Upper lobe of left lung (tissue), 6 donors: ENCODE results near the gene BRD1. TPM values are rescaled to one million over a fixed set of nuclear protein-coding genes. Genes with fewer than 3 reads are reported as not detected.

Experiments
- ATAC-seq, 2 donors: fragments of 200-7000 bp; cut with Tn5 transposase; one replicate each; pipeline ENCODE4 v1.9.1; 2022; ENCODE audit warnings: mild to moderate bottlenecking in 2 of 2, moderate library complexity in 2 of 2; ENCODE audit not compliant: low FRiP score in 2 of 2
- DNase-seq, 2 donors: peaks; one replicate each; pipeline ENCODE4 v3.0.0-alpha.2; 2019 to 2020
- H3K27ac ChIP-seq, 4 donors: fragments of 200-600 bp; sonication (generic); one replicate each; pipeline ENCODE4 v1.5.1; 2016 to 2019
- H3K27me3 ChIP-seq, 4 donors: fragments of 200-600 bp; sonication (generic); one replicate each; pipeline ENCODE4 v1.5.1; 2017 to 2019
- H3K36me3 ChIP-seq, 4 donors: fragments of 200-600 bp; sonication (generic); one replicate each; pipeline ENCODE4 v1.5.1; 2016 to 2019
- H3K4me1 ChIP-seq, 4 donors: fragments of 200-600 bp; sonication (generic); one replicate each; pipeline ENCODE4 v1.5.1; 2018 to 2019
- H3K4me3 ChIP-seq, 4 donors: fragments of 200-600 bp; sonication (generic); one replicate each; pipeline ENCODE4 v1.5.1; 2017 to 2019; ENCODE audit warnings: mild to moderate bottlenecking in 2 of 4, moderate library complexity in 1 of 4
- H3K9me3 ChIP-seq, 4 donors: fragments of 200-600 bp; sonication (generic); one replicate each; pipeline ENCODE4 v1.5.1; 2018 to 2019
- EP300 ChIP-seq, 4 donors: sonication (generic); formaldehyde crosslinking; IDR thresholded peaks; one replicate each; pipeline ENCODE4 v1.5.1; 2017; ENCODE audit warnings: antibody characterized with exemption in 4 of 4, control low read depth in 2 of 4
- POLR2A ChIP-seq, 4 donors: fragments of 450-650 bp; IDR thresholded peaks; one replicate each; pipeline ENCODE4 v1.5.1; 2016 to 2017; ENCODE audit warnings: antibody characterized with exemption in 4 of 4, mild to moderate bottlenecking in 2 of 4
- POLR2AphosphoS5 ChIP-seq, 2 donors: sonication (generic); formaldehyde crosslinking; IDR thresholded peaks; one replicate each; pipeline ENCODE4 v1.5.1; 2017; ENCODE audit warnings: antibody characterized with exemption in 2 of 2
- WGBS, 2 donors: methylation state at CpG; one replicate each; pipeline ENCODE4 v1.1.5; 2017 to 2018; 5-methylcytosine and 5-hydroxymethylcytosine counted together
- total RNA-seq, 6 donors: library from RNA; depleted of rRNA in 4 of 6; stranded (reverse); fragments of >200 nt in 4 of 6; gene quantifications; one replicate each; pipeline versions ENCODE4 v1.1.0 to v1.2.1, GENCODE V29; 2016 to 2021
- TF ChIP-seq, protein P1 (sequence below), 6 experiments: fragments of 450-650 bp in 4 of 6; fragments of 200-600 bp in 2 of 6; sonication (generic) in 2 of 6; IDR thresholded peaks; one replicate each; pipeline ENCODE4 v1.5.1; 2016 to 2019; ENCODE audit warnings: antibody characterized with exemption in 6 of 6
- donor health status: DM: no; HTN: no; CAD: no; lungs with moderate emphysema.
- donor health status: DM: no; HTN: yes; CAD: no; lungs with severe emphysema.

BRD1 gene
- total RNA-seq, 6 donors from 2014 or later: 38.9 to 141 (median 43.0) TPM

GRCh38 chr22:49735901-49736421 lies 91.7 kb downstream of the BRD1 start:
- DNase-seq (peak; percentile 10 to 37), ATAC-seq (no peak)
- Histone ChIP-seq H3K27me3 (no peaks in the 10 kb centered on the region), H3K4me3 (no peak overlapping the region), H3K36me3 (no peaks in the 10 kb centered on the region), H3K9me3 (peaks cover 0 to 5% (median 0%) of the 10 kb centered on the region in 4 donors), H3K4me1 (no peaks in the 10 kb centered on the region), H3K27ac (no peak overlapping the region)
- 65 to 70% methylated on average over 12 to 13 of the region's 13 CpGs for WGBS, 2 donors
- TF ChIP-seq POLR2A (IDR thresholded peaks at IDR 0.05) (no peak), POLR2AphosphoS5 (IDR thresholded peaks at IDR 0.05) (no peak), EP300 (IDR thresholded peaks at IDR 0.05) (no peak)
- TF ChIP-seq, protein P1, sequence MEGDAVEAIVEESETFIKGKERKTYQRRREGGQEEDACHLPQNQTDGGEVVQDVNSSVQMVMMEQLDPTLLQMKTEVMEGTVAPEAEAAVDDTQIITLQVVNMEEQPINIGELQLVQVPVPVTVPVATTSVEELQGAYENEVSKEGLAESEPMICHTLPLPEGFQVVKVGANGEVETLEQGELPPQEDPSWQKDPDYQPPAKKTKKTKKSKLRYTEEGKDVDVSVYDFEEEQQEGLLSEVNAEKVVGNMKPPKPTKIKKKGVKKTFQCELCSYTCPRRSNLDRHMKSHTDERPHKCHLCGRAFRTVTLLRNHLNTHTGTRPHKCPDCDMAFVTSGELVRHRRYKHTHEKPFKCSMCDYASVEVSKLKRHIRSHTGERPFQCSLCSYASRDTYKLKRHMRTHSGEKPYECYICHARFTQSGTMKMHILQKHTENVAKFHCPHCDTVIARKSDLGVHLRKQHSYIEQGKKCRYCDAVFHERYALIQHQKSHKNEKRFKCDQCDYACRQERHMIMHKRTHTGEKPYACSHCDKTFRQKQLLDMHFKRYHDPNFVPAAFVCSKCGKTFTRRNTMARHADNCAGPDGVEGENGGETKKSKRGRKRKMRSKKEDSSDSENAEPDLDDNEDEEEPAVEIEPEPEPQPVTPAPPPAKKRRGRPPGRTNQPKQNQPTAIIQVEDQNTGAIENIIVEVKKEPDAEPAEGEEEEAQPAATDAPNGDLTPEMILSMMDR (IDR thresholded peaks at IDR 0.05): no peak

DNA sequence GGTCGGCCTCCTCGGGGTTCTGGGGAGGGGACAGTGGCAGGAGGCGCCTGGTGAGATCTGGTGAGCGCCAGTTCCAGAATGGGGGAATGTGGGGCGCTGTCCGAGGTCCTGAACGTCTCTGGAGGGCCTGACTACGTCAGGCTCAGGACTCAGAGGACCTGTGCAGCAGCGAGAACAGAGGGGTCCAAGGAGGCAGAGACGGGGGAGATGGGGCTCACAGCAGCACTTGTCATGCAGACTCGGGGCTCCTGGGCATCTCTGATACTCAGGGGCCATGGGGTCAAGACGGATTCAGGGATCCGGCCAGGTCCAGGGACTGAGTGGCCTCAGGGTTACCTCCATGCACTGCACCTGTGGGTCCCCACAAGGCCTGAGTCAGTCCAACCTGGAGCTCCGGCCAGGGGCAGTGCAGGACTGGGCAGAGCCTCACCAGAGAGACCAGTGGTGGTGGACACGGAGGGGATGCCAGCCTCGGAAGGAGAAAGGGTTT lies 92.2 kb downstream of the BRD1 start:
- no peaks in the 10 kb centered on the region for H3K27me3 ChIP-seq
- DNase-seq: peak in 1 of 2 donors; percentile 8

GRCh38 chr22:49734882-49735281 lies 92.8 kb downstream of the BRD1 start:
- 79 to 82% methylated on average over 7 to 12 of the region's 12 CpGs for whole genome bisulfite sequencing, 2 donors
- no peaks in the 10 kb centered on the region for H3K27me3 ChIP-seq
- TF ChIP-seq POLR2A (IDR thresholded peaks at IDR 0.05) (no peak), POLR2AphosphoS5 (IDR thresholded peaks at IDR 0.05) (no peak), EP300 (IDR thresholded peaks at IDR 0.05) (no peak)
- TF ChIP-seq, protein P1 (IDR thresholded peaks at IDR 0.05): no peak
- no peak overlapping the region for H3K4me3 ChIP-seq
- no peaks in the 10 kb centered on the region for H3K36me3 ChIP-seq
- peak in 1 of 2 donors; percentile 12 for ATAC-seq
- DNase-seq: peak in 1 of 2 donors; percentile 7
- no peaks in the 10 kb centered on the region for H3K4me1 ChIP-seq
- H3K9me3 ChIP-seq: peaks cover 0 to 5% (median 0%) of the 10 kb centered on the region in 4 donors
- H3K27ac ChIP-seq: no peak overlapping the region

More for the DNA sequence above, 92.2 kb downstream of the BRD1 start:
- WGBS, 2 donors: 37 to 44% methylated on average over 13 to 16 of the region's 16 CpGs
- Histone ChIP-seq H3K4me1 (no peaks in the 10 kb centered on the region), H3K9me3 (peaks cover 0 to 5% (median 0%) of the 10 kb centered on the region in 4 donors), H3K36me3 (no peaks in the 10 kb centered on the region), H3K27ac (no peak overlapping the region), H3K4me3 (no peak overlapping the region)
- peak; percentile 28 to 37 for ATAC-seq
- no peak for TF ChIP-seq POLR2A (IDR thresholded peaks at IDR 0.05)
- TF ChIP-seq EP300 (IDR thresholded peaks at IDR 0.05): no peak
- TF ChIP-seq POLR2AphosphoS5 (IDR thresholded peaks at IDR 0.05): no peak
- TF ChIP-seq, protein P1 (IDR thresholded peaks at IDR 0.05): no peak

DNA sequence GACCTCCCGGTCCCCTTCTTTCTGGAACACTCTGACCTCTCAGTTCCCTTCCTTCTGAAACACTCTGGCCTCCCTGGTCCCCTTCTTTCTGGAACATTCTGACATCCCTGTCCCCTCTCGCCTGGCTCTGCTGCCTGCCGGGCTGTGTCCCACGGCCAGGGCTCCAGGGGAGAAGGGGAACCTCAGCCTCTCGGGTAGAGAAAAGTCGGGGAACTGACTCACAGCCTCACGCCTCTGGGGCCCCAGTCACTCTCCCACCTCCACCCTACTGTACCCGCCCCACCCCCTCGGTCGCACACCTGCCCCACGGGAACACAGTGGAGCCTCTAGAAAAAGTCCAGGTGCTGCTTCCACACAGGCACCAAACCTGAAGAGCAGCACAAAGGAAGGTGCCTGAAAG lies 93.3 kb downstream of the BRD1 start:
- Histone ChIP-seq H3K4me1 (no peaks in the 10 kb centered on the region), H3K4me3 (no peak overlapping the region), H3K27me3 (no peaks in the 10 kb centered on the region), H3K9me3 (peaks cover 0 to 5% (median 0%) of the 10 kb centered on the region in 4 donors), H3K36me3 (no peaks in the 10 kb centered on the region), H3K27ac (no peak overlapping the region)
- ATAC-seq (no peak), DNase-seq (peak in 1 of 2 donors; percentile 5)
- WGBS, 2 donors: 86% methylated on average over 11 of the region's 11 CpGs
- no peak for TF ChIP-seq POLR2AphosphoS5 (IDR thresholded peaks at IDR 0.05)
- no peak for TF ChIP-seq EP300 (IDR thresholded peaks at IDR 0.05)
- TF ChIP-seq, protein P1 (IDR thresholded peaks at IDR 0.05): no peak
- no peak for TF ChIP-seq POLR2A (IDR thresholded peaks at IDR 0.05)

GRCh38 chr22:49733631-49734030 lies 94.0 kb downstream of the BRD1 start:
- WGBS, 2 donors: 77 to 81% methylated on average over 7 of the region's 7 CpGs
- Histone ChIP-seq H3K36me3 (no peaks in the 10 kb centered on the region), H3K27ac (no peak overlapping the region), H3K9me3 (peaks cover 0 to 5% (median 0%) of the 10 kb centered on the region in 4 donors), H3K4me3 (no peak overlapping the region), H3K4me1 (no peaks in the 10 kb centered on the region), H3K27me3 (peaks cover 0 to 4% (median 0%) of the 10 kb centered on the region in 4 donors)
- ATAC-seq: no peak
- DNase-seq: no peak
- no peak for TF ChIP-seq EP300 (IDR thresholded peaks at IDR 0.05)
- TF ChIP-seq, protein P1 (IDR thresholded peaks at IDR 0.05): no peak
- TF ChIP-seq POLR2AphosphoS5 (IDR thresholded peaks at IDR 0.05): no peak
- TF ChIP-seq POLR2A (IDR thresholded peaks at IDR 0.05): no peak
